Esophagus muscularis mucosa (tissue), 4 donors: ENCODE measurements around the gene TMEM237. TPM values are rescaled to one million over a fixed set of nuclear protein-coding genes. Genes with fewer than 3 reads are reported as not detected.

ENCODE experiments used
- DNase-seq: peaks from one replicate; pipeline ENCODE4 v3.0.0-alpha.2; 2017; ENCODE audit errors: extremely low spot score
- H3K27ac ChIP-seq, 4 donors: fragments of 200-600 bp; sonication (generic); replicated peaks in 1 of 4; 1 replicate in 3 of 4; 2 replicates in 1 of 4; pipeline ENCODE4 v1.5.1; 2016 to 2019; ENCODE audit warnings: mild to moderate bottlenecking in 1 of 4
- H3K27me3 ChIP-seq, 4 donors: fragments of 200-600 bp; sonication (generic); one replicate each; pipeline versions ENCODE4 v1.5.1 to v1.6.0; 2016 to 2019
- H3K36me3 ChIP-seq, 4 donors: fragments of 200-600 bp; sonication (generic); one replicate each; pipeline ENCODE4 v1.5.1; 2016 to 2019
- H3K4me1 ChIP-seq, 4 donors: fragments of 200-600 bp; sonication (generic); one replicate each; pipeline ENCODE4 v1.5.1; 2016 to 2019
- H3K4me3 ChIP-seq, 4 donors: fragments of 200-600 bp; sonication (generic); 1 replicate in 2 of 4; 2 replicates in 2 of 4; pipeline ENCODE4 v1.5.1; 2016 to 2019; ENCODE audit warnings: mild to moderate bottlenecking in 4 of 4, moderate library complexity in 1 of 4
- H3K9me3 ChIP-seq, 4 donors: fragments of 200-600 bp; sonication (generic); 1 replicate in 3 of 4; 2 replicates in 1 of 4; pipeline ENCODE4 v1.5.1; 2016 to 2019
- CTCF ChIP-seq, 3 experiments: fragments of 200-600 bp in 2 of 3; fragments of 450-650 bp in 1 of 3; sonication (generic) in 2 of 3; IDR thresholded peaks; one replicate each; pipeline ENCODE4 v1.5.1; 2017 to 2019; ENCODE audit warnings: antibody characterized with exemption in 3 of 3, mild to moderate bottlenecking in 2 of 3, moderate library complexity in 1 of 3
- EP300 ChIP-seq: sonication (generic); formaldehyde crosslinking; IDR thresholded peaks from one replicate; pipeline ENCODE4 v1.6.1; 2017; ENCODE audit warnings: antibody characterized with exemption
- POLR2A ChIP-seq: fragments of 450-650 bp; IDR thresholded peaks from one replicate; pipeline ENCODE4 v1.6.1; 2017; ENCODE audit warnings: antibody characterized with exemption, moderate library complexity, mild to moderate bottlenecking, low read depth
- POLR2AphosphoS5 ChIP-seq, 2 donors: sonication (generic); formaldehyde crosslinking; IDR thresholded peaks; one replicate each; pipeline ENCODE4 v1.6.1; 2017; ENCODE audit warnings: antibody characterized with exemption in 2 of 2
- WGBS: methylation state at CpG from one replicate; pipeline ENCODE4 v1.1.5; 2018; 5-methylcytosine and 5-hydroxymethylcytosine counted together
- intact Hi-C: fragments of 100-400 bp; cut with DNase I; formaldehyde crosslinking; loops from one replicate; pipeline ENCODE4 v1.15.1; 2023
- total RNA-seq, 4 donors: library from RNA; depleted of rRNA; stranded (reverse); fragments of >200 nt; gene quantifications; one replicate each; pipeline versions ENCODE4 v1.1.0 to v1.2.1, GENCODE V29; 2016

The TMEM237 gene
- total RNA-seq, result 10 to 100 TPM; 14.5 to 17.7 (median 16.4) TPM

GRCh38 chr2:201643216-201643890, at the start of gene TMEM237:
Gene TMEM237, minus strand, starts transcription at chr2:201643503. Its CDS starts 103 bp downstream, at chr2:201643400.
- TF ChIP-seq POLR2AphosphoS5 (IDR thresholded peaks at IDR 0.05), result no peak
- no peak for TF ChIP-seq EP300
- TF ChIP-seq CTCF (IDR thresholded peaks at IDR 0.05), result no peak
- TF ChIP-seq POLR2A, result no peak

GRCh38 chr2:201685156-201685555, 41.9 kb upstream of the TMEM237 start:
- no peak overlapping the region for H3K4me3 ChIP-seq
- no peak for DNase-seq
- no peaks in the 10 kb centered on the region for H3K4me1 ChIP-seq
- H3K9me3 ChIP-seq, result no peaks in the 10 kb centered on the region
- WGBS, result 89% methylated on average over 3 of the region's 3 CpGs
- TF ChIP-seq POLR2A (no peak), CTCF (IDR thresholded peaks at IDR 0.05) (no peak), POLR2AphosphoS5 (IDR thresholded peaks at IDR 0.05) (no peak), EP300 (no peak)
- H3K27ac ChIP-seq, result no peak overlapping the region
- peaks cover 0 to 9% (median 0%) of the 10 kb centered on the region in 4 donors for H3K27me3 ChIP-seq
- no peaks in the 10 kb centered on the region for H3K36me3 ChIP-seq
- intact Hi-C loops, result no loop called here

More at GRCh38 chr2:201643216-201643890, at the start of gene TMEM237:
- H3K27ac ChIP-seq, result peak within 1 kb of the TSS; percentile 92 to 96 (median 94)
- DNase-seq, result no peak
- peak within 1 kb of the TSS; percentile 73 to 92 (median 90) for H3K4me3 ChIP-seq
- WGBS, result under 1% methylated on average over 5 of the region's 41 CpGs
- peaks cover 10 to 24% (median 20%) of the 10 kb centered on the region in 4 donors for H3K4me1 ChIP-seq
- H3K36me3 ChIP-seq, result peaks cover 0 to 11% (median 2%) of the 10 kb centered on the region in 4 donors
- intact Hi-C loops, result no loop called here
- no peaks in the 10 kb centered on the region for H3K27me3 ChIP-seq
- no peaks in the 10 kb centered on the region for H3K9me3 ChIP-seq

- WGBS, result 44% methylated on average over 9 of the region's 9 CpGs
- peak; percentile 47 for DNase-seq
- H3K4me3 ChIP-seq, result no peak overlapping the region
- H3K9me3 ChIP-seq, result no peaks in the 10 kb centered on the region
- intact Hi-C loops, result no loop called here
- H3K27me3 ChIP-seq, result peaks cover 0 to 9% (median 0%) of the 10 kb centered on the region in 4 donors
- no peaks in the 10 kb centered on the region for H3K36me3 ChIP-seq
- TF ChIP-seq POLR2A (no peak), CTCF (IDR thresholded peaks at IDR 0.05) (peak in 1 of 3 experiments; percentile 9)
- no peak overlapping the region for H3K27ac ChIP-seq
- no peaks in the 10 kb centered on the region for H3K4me1 ChIP-seq
Measured at GRCh38 chr2:201680743-201681142, 37.4 kb upstream of the TMEM237 start.

- H3K36me3 ChIP-seq, result no peaks in the 10 kb centered on the region
- no peaks in the 10 kb centered on the region for H3K4me1 ChIP-seq
- DNase-seq, result peak; percentile 89
- no peak for TF ChIP-seq POLR2AphosphoS5 (IDR thresholded peaks at IDR 0.05)
- no peak for TF ChIP-seq EP300
- no peak for TF ChIP-seq POLR2A
- TF ChIP-seq CTCF (IDR thresholded peaks at IDR 0.05), result no peak
- H3K27ac ChIP-seq, result no peak overlapping the region
- intact Hi-C loops, result no loop called here
- no peaks in the 10 kb centered on the region for H3K9me3 ChIP-seq
- 75% methylated on average over 6 of the region's 6 CpGs for WGBS
- peaks cover 0 to 9% (median 0%) of the 10 kb centered on the region in 4 donors for H3K27me3 ChIP-seq
- no peak overlapping the region for H3K4me3 ChIP-seq
Measured at GRCh38 chr2:201678401-201678800, 35.1 kb upstream of the TMEM237 start.
